Measurements from ENCODE around the gene CHAF1A.

Gene CHAF1A

DNA sequence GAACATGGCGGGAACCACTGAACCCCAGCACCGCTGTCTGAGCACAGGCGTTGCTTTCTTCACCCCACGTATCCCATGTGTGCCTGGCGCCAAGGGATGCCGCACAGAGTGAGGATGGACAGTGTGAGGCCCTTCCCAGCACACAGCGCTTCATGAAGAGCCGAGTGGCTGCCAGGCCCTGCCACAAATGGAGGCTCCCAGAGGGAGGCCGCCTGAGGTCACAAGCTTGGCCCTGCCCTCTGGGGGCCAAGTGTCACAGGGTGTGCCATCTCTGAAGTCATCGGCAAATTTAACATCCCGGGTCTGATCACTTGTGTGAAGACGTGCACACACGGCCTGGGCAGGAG lies 34.7 kb upstream of the CHAF1A start:
- no peak for DNase-seq

DNA sequence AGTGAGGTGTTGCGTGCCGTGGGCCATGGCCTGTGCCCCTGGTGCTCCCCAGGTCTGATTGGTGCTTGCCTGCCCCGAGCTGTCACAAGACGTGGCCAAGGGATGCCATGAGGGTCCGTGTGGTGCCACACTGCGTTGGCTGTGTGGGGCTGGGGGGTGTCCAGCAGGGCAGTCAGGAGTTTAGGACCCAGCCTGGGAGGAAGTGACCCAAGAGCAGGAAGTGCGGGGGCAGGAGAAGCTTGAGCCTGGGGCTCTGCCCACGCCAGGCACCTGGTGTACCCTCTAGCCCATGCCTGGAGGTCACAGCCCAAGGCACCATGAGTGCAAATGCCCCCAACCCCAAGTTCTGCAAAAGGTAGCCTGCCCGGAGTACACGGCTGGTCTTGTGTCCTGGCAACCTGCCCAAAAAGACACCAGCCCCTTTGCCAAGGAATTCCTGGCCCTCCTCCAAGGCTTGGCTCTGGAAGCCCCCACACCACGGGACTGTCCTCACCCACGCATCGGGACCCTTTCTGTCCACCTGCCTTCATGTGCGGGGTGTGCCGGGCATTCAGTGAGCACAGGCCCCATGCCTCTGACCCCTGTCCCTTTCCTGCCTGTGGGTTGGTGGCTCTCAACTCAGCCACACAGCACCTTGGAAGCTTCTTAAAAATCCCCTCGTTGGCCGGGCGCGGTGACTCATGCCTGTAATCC lies 34.2 kb upstream of the CHAF1A start:
- DNase-seq = peak; percentile 43

DNA sequence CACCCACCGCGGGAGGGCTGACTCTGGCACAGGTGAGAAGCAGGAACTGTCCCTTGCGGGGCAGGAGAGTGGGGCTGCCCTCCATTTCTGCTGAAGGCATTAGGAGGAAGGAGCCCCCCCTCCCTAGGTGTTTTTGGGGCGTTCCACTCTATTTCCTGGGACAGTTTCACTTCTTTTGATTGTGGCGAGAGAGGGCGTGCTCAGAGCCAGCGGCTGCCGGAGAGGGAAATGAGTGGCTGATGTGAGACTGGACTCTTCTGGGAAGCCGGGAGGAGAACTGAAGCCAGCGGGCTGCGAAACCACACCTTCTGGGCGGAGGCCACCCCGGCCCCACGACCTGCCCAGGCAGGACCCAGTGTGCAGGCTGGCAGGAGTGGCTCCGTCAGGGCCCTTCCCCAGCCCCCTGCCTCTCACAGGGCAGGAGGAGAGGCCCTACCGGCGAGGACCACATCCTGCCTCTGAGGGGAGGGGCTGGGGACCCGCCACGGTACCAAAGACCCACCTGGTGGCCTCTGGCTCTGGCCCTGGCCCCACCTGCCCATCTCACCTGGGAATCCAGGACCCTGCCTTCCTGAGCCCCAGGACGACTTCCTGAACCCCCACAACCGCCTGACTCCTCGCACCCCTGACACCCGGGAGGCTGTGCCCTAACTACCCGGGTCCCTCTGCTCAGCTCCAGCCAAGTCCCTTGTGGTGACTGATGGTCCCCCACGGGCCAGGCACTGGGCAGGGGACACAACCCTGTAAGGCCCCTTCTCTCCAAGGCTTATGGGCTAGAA lies 33.1 kb upstream of the CHAF1A start:
- DNase-seq = peak; percentile 55

GRCh38 chr19:4369888-4370260 lies 32.6 kb upstream of the CHAF1A start:
- DNase-seq = peak; percentile 54

- DNase-seq = no peak
These were observed 31.9 kb upstream of the CHAF1A start for GRCh38 chr19:4370418-4371041.

- DNase-seq = no peak
These were observed 30.9 kb upstream of the CHAF1A start for GRCh38 chr19:4371247-4372164.

GRCh38 chr19:4372165-4373012 lies 30.1 kb upstream of the CHAF1A start:
- DNase-seq = no peak

DNA sequence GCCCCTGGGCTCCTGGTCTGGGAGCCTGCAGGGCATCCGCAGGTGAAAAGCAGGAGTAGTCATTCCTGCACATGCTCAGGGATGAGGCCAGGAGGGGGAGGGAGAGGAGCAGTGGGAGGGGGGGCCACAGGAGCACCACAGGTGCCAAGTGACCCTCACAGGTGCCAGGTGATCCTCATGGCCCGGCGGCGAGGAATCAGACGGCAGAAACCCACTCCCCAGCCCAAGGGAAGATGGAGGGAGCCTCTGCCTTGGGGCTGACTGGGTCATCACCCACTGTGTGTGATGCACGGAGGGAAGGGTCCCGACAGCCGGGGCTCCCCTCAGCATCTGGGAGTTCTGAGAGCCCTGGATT lies 29.4 kb upstream of the CHAF1A start:
- no peak for DNase-seq

DNA sequence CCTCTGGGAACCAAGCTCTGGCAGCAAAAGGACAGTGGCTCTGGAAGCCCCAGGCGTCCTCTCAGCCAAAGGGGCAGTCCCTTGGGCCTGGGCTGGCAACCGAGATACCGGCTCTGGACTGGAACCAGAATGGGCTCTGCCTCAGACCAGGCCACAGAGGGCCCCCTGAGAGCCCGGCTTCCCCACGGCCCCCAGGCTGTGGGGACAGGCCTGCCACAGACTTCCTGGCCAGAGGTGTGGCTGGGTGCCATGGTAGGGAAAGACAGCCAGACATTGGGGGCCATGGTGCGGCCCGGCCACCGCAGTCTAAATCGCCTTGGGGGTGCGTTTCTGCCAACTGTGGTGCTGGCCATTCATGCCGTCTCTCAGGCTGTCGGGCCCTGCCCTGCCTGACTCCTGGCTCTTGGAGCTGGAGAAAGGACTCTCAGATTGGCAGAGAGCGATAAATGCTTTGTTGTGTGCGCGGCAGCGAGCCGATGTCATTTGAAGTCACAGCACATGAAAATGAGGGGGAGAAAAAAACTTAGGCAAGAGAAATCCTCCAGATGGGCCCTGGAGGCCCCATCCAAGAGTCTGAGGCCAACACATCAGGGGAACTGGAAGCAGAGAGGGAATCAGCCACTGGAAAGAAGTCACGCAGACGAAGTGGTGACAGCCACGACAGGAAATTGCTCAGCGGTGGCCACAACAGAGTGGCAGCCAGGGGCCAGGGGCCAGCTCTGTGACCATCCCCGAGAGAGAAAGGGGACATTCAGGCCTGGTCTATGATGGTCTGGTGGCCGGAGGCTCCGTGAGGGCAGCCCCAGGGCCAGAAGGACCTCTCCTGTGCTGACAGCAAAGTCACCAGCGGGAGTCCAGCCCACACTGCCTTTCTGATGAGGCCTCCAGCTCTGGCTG lies 28.6 kb upstream of the CHAF1A start:
- DNase-seq = peak; percentile 41

GRCh38 chr19:4374498-4375163 lies 27.8 kb upstream of the CHAF1A start:
- DNase-seq = peak; percentile 55

DNA sequence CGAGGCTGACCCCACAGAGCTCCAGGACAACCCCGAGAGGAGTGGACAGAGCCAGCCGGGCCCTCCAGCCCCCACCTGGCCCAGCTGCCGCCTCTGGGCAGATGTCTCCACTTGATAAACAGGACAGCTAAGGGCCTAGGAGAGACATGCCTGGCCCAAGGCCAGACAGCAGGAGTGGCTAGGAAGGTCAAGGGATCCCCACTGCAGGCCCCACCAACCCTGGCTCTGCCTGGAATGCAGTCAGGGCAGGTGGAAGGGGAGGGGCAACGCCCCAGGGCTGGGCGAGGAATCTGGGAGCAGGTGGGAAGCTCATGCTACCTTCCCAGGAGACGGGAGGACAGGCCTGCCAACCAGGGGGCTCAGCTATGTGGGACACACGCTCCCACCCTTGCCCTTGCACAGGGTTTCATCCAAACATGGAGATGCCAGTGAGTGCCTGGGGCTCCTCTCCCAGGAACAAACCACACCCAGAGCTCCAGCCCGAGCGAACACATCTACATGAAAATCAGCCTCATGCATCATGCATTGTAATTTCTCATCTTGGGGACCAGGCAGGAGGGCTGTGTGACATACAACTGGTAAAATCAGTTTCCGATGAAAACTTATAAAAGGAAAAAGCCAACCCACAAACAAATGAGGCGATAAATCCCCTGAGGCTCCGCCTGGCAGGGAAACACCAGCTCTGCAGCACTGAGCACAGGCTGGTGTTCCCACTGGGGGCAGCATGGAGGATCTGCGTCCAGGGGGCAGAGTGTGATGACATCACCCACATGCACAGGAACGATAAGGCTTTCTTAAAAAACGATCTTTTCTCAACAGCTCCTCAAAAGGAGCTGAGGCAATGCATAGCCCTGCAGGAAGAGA lies 27.0 kb upstream of the CHAF1A start:
- DNase-seq = peak; percentile 84

- DNase-seq = no peak
These were observed 26.3 kb upstream of the CHAF1A start for GRCh38 chr19:4376028-4376670.

GRCh38 chr19:4376671-4376990 lies 25.8 kb upstream of the CHAF1A start:
- no peak for DNase-seq

DNA sequence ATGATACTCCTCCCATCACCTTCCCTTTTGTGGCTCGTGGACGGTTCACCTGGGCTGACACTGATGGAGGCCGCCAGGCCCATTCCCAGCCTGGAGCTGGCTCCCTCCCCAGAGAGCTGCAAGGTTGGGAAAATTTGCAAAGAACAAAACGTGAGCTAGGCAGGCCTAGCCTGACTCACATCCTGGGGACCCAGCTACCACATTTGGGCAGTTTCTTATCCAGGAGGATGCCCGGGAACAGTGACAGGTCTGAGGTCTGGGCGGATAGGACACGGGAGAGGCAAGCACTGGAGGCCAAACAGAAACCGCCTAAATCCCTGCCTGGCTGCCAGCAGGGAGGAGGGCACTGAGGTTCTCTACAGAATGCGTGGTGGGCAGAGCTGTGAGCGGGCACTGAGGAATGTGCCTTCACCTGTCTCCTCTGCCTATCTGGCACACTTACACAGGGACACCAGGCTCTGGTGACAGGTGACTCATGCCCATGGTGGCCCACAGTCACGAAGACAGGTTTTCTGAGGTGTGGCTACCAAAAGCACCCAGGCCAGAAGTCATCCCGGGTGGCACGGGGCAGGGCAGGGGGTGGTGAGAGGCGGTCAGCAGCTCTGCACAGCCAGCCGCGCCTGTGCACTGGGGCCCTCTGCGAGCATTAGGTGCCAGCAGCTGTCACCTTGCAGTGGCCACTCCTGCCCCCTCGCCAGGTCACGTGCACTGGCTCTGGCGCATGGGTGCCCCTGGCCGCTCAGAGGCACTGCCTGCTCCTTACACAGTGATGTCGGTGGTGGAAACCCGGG lies 25.3 kb upstream of the CHAF1A start:
- DNase-seq = no peak

DNA sequence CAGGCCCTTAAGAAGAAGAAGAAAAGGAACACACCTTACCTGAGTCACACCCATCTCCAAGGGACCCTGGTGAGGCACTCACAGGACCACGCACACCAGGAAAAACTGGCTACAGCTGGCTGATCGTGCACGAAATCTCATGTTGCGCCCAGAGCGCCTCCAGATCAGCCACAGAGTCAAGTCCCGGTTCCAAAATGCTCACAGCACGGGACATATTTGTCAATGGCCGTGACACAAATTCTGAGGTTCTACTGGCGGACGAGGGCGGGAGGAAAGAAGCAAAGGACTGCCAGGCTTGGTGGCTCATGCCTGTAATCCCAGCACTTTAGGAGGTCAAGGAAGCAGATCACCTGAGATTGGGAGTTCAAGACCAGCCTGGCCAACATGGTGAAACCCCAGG lies 23.6 kb upstream of the CHAF1A start:
- no peak for DNase-seq

GRCh38 chr19:4379383-4380253 lies 22.8 kb upstream of the CHAF1A start:
- no peak for DNase-seq

DNA sequence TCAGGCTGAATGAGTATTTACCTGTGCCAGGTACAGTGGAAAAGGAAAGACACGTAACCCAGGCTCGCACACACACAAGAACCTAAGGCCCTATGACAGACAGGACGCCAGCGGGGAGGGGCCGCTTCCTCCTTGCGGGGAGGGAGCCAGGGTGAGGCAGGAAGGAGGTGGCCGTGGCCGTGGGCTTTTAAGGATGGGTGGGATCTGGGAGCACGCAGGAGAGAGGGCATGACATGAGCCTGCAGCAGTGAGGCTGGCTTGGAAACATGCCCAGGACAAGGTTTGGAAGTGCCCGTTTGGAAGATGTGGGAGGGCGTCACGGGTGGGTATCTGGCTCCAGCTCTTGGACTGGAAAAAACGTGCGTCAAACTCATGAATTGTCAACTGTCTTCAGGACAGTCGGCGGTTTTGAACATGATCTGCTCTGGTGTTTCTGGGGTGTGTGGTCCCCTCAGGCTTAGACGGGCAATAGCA lies 22.1 kb upstream of the CHAF1A start:
- no peak for DNase-seq

All from GF-D8 (cell line).